Measurements from ENCODE around the gene FAM240A. TPM values are rescaled to one million over a fixed set of nuclear protein-coding genes. Genes with fewer than 3 reads are reported as not detected.

FAM240A gene
- total RNA-seq, 2 donors from 2014 or later, result 0.32 TPM; not detected in 1

DNA sequence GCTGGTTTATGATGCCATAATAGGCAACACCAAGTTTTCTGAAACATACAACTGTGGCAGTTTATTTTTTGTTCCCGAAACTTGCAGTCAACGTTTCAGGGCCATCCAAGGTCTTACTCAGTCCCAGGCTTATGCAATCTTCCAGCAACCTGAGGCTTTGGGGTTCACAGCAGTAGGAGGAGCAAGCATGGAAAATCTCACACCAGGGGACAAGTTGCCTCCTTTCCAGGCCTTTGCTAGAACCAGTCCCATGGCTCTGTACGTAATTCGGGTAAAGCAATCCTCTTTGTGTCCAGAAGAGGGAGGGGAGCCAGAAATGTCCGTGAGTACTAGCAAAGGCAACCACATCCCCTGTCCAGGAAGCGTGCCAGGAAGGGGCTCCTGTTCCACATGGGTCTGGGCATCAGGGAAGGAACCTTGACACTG lies 4.7 kb upstream of the FAM240A start:
- intact Hi-C loops (cut with DNase I), result no loop called here
- TF ChIP-seq POLR2AphosphoS5 (IDR thresholded peaks at IDR 0.05) (no peak), POLR2A (IDR thresholded peaks at IDR 0.05) (no peak)
- TF ChIP-seq, protein P1, sequence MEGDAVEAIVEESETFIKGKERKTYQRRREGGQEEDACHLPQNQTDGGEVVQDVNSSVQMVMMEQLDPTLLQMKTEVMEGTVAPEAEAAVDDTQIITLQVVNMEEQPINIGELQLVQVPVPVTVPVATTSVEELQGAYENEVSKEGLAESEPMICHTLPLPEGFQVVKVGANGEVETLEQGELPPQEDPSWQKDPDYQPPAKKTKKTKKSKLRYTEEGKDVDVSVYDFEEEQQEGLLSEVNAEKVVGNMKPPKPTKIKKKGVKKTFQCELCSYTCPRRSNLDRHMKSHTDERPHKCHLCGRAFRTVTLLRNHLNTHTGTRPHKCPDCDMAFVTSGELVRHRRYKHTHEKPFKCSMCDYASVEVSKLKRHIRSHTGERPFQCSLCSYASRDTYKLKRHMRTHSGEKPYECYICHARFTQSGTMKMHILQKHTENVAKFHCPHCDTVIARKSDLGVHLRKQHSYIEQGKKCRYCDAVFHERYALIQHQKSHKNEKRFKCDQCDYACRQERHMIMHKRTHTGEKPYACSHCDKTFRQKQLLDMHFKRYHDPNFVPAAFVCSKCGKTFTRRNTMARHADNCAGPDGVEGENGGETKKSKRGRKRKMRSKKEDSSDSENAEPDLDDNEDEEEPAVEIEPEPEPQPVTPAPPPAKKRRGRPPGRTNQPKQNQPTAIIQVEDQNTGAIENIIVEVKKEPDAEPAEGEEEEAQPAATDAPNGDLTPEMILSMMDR (IDR thresholded peaks at IDR 0.05), result no peak
- no peak for DNase-seq (ENCODE audit: low spot score)
- Histone ChIP-seq H3K4me3 (no peak overlapping the region), H3K4me1 (replicated peaks) (no peaks in the 10 kb centered on the region), H3K9me3 (no peaks in the 10 kb centered on the region), H3K27me3 (replicated peaks; ENCODE audit: insufficient read depth) (no peaks in the 10 kb centered on the region), H3K27ac (no peak overlapping the region), H3K36me3 (no peaks in the 10 kb centered on the region)
- WGBS, result 70% methylated on average over 6 of the region's 6 CpGs

DNA sequence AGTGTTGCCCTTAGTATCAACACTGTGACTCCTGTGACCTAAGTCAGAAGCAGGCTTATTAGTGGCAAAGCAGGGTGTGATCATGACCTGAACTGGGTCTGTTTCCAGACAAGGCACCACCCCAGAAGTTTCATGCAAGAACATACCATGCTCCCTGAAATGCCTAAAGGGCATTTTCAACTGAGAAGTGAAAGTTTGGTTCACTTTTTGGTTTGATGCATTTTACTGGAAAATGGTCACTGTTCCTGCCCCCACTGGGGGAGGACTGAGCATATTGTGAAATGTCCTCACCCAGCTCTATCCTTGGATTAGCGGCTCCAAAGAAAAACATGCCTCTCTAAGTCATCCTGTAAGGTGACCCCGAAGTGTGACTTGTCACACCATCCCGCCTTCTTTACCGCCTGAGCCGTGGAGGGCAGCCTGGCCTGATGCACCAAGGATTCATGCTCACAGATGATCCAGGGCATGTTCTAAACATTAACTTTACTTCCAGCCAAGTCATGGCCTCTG lies 3.1 kb upstream of the FAM240A start:
- WGBS, result 85% methylated on average over 5 of the region's 5 CpGs
- intact Hi-C loops (cut with DNase I), result no loop called here
- Histone ChIP-seq H3K4me1 (replicated peaks) (no peaks in the 10 kb centered on the region), H3K36me3 (no peaks in the 10 kb centered on the region), H3K4me3 (no peak overlapping the region), H3K27me3 (replicated peaks; ENCODE audit: insufficient read depth) (no peaks in the 10 kb centered on the region), H3K27ac (no peak overlapping the region), H3K9me3 (no peaks in the 10 kb centered on the region)
- no peak for DNase-seq (ENCODE audit: low spot score)
- TF ChIP-seq POLR2A (IDR thresholded peaks at IDR 0.05), result no peak
- no peak for TF ChIP-seq POLR2AphosphoS5 (IDR thresholded peaks at IDR 0.05)
- TF ChIP-seq, protein P1 (IDR thresholded peaks at IDR 0.05), result no peak

DNA sequence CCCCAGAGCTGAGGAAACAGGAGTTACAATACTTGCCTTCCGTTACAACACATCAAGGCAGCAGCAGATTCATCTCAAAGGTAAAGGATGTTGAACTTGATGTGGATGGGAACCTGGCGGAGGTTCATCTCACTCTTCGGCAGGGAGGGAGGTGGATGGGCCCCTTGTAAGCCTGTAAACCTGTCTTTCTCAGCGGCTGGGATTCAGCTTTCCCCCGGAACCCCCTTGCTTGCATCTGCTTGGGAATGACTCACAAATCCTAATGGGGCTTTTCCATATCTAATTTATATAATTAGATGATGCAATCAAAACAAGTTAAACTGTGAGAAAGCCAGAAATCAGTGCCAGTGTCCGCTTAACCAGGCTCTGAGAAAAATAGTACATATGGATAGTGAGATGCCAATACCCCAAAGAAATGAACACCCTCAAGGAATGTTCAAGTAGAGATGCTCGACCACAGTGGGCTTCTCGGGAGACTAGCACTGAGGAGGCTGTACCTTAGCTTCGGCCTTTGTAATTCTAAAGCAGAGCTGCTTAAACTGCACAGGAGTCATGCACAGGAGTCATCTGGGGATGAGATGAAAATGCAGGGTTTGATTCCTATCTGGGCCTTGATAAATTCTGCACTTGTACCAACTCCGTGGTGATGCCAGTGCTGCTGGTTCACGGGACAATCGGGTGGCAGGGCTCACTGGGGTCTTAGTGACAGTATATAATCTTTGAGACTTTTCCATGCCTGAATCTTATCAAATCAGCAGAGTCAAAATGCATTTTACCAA lies 2.2 kb upstream of the FAM240A start:
- no peak for DNase-seq (ENCODE audit: low spot score)
- no peaks in the 10 kb centered on the region for H3K4me1 ChIP-seq (replicated peaks)
- no peak overlapping the region for H3K27ac ChIP-seq
- no peak overlapping the region for H3K4me3 ChIP-seq
- H3K27me3 ChIP-seq (replicated peaks; ENCODE audit: insufficient read depth), result no peaks in the 10 kb centered on the region
- WGBS, result 77% methylated on average over 12 of the region's 12 CpGs
- intact Hi-C loops (cut with DNase I), result no loop called here
- no peak for TF ChIP-seq POLR2AphosphoS5 (IDR thresholded peaks at IDR 0.05)
- TF ChIP-seq, protein P1 (IDR thresholded peaks at IDR 0.05), result no peak
- no peak for TF ChIP-seq POLR2A (IDR thresholded peaks at IDR 0.05)
- no peaks in the 10 kb centered on the region for H3K9me3 ChIP-seq
- H3K36me3 ChIP-seq, result no peaks in the 10 kb centered on the region

DNA sequence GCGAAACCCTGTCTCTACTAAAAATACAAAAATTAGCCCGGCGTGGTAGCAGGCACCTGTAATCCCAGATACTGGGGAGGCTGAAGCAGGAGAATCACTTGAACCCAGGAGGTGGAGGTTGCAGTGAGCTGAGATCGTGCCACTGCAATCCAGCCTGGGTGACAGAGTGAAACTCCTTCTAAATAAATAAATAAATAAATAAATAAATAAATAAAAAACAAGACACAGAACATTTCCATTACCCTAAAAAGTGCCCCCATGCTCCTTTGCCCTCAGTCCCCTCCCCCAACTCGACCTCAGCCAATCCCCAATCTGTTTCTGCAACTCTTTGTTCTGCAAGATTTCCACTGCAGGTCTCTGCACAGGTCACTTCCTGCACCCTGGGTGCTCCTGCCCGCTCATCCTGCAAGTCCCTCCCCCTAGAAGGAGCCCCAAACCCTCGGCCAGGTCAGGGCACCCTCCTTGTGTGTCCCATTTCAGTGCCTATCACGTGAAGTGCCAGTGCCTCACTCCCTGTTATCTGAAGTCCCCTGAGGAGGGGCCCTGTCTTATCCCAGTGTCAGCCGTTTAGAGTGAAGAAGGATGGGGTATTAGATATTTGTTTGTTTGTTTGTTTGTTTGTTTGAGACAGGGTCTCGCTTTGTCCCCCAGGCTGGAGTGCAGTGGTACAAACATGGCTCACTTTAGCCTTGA lies 1.1 kb downstream of the FAM240A start:
- WGBS, result 90% methylated on average over 10 of the region's 10 CpGs
- Histone ChIP-seq H3K9me3 (no peaks in the 10 kb centered on the region), H3K27ac (no peak overlapping the region), H3K4me3 (no peak overlapping the region), H3K27me3 (replicated peaks; ENCODE audit: insufficient read depth) (peaks cover 3% of the 10 kb centered on the region), H3K36me3 (no peaks in the 10 kb centered on the region), H3K4me1 (replicated peaks) (no peaks in the 10 kb centered on the region)
- intact Hi-C loops (cut with DNase I), result no loop called here
- DNase-seq (ENCODE audit: low spot score), result no peak
- no peak for TF ChIP-seq POLR2A (IDR thresholded peaks at IDR 0.05)
- TF ChIP-seq, protein P1 (IDR thresholded peaks at IDR 0.05), result no peak
- no peak for TF ChIP-seq POLR2AphosphoS5 (IDR thresholded peaks at IDR 0.05)

Measured in prostate gland (tissue), 2 donors.